Measurements from ENCODE around the gene PPM1E.

Gene PPM1E

DNA sequence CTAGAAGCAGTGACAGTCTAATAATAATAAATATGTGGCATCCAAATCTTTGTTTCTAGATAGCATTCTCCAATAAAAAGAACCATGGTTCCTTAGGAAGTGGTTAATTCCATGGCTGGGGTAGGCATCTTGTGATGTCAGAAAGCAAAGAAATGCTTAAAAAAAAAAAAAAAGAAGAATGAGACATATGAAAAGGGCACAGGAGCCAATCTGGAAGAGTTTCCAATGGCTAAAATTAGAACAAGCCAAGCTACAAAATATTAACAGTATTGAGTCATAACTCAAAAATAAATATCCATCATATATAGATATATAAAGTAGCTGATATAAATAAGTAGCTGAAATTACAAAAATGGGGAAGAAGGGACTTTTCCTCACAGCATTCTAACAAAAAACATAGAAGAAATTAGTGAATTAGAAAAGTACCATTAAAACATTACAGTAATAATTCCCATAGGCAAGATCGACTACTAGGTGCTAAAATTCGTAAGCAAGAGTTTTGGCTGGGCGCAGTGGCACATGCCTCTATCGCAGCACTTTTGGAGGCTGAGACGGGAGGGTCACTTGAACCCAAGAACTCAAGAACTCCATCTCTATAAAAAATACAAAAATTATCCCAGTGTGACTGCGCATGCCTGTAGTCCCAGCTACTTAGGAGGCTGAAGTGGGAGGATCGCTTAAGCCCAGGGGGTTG, 239.7 kb downstream of the PPM1E start:
- TF ChIP-seq CTCF (IDR thresholded peaks at IDR 0.05; ENCODE audit: low read depth, low read length), result no peak
- DNase-seq (ENCODE audit: extremely low read depth, low read depth), result no peak

GRCh38 chr17:58996968-58997367, 241.3 kb downstream of the PPM1E start:
- no peak for DNase-seq (ENCODE audit: extremely low read depth, low read depth)
- no peak for TF ChIP-seq CTCF (IDR thresholded peaks at IDR 0.05; ENCODE audit: low read depth, low read length)

GRCh38 chr17:58997756-58998553, 242.3 kb downstream of the PPM1E start:
- no peak for DNase-seq (ENCODE audit: extremely low read depth, low read depth)
- no peak for TF ChIP-seq CTCF (IDR thresholded peaks at IDR 0.05; ENCODE audit: low read depth, low read length)

DNA sequence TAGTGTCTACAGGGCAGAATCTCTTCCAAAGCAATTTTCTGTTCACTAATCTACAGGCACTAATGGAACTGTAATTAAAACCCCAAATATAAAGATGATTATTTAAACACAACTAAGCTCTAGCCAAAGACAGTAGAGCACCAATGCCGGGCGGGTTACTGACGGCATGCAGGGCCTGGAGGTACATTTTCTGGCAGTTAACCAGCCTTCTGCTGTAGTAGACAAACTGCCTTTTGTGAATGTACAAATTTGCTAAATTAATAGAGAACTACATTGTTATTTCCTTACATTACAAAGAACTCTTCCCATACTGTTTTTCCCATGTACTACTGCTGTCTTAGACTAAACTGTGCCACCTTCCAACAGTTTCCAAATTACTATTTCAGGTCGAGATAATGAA, 243.2 kb downstream of the PPM1E start:
- DNase-seq (ENCODE audit: extremely low read depth, low read depth), result no peak
- TF ChIP-seq CTCF (IDR thresholded peaks at IDR 0.05; ENCODE audit: low read depth, low read length), result no peak

DNA sequence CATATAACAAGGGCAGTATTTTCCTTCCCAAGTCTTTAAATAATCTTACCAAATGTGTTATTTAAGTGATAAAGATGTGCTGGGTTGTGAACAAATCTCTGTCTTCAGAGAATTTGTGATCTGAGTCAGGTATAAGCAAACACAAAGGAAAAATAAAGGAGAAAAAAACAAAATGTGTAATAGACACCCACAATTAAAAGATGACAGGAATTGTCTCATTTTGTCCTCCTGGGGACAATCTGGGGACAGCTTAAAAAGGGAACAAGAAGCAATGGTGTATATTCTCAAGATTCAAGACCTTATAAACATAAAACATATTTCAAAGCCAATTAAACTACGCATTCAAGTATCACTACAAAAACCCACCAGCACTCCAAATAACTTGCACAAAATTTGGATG, 243.8 kb downstream of the PPM1E start:
- no peak for TF ChIP-seq CTCF (IDR thresholded peaks at IDR 0.05; ENCODE audit: low read depth, low read length)

DNA sequence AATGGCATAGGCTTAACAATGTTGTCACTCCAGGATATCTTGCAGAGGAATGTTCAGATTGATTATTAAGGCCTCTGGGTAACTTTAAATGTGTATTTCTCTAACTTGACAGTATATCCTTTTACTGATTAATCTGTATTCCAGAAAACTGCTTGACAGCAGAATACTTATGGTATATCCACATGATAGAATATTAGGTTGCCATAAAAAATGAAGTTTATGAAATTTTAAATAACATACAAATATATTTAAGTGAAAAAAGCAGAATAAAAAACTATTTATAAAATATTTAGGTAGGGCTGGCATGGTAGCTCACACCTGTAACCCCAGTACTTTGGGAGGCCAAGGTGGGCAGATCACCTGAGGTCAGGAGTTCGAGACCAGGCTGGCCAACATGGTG, 244.4 kb downstream of the PPM1E start:
- TF ChIP-seq CTCF (IDR thresholded peaks at IDR 0.05; ENCODE audit: low read depth, low read length), result no peak
- DNase-seq (ENCODE audit: extremely low read depth, low read depth), result no peak

More for the DNA sequence above, 243.8 kb downstream of the PPM1E start:
- no peak for DNase-seq (ENCODE audit: extremely low read depth, low read depth)

GRCh38 chr17:59001158-59001814, 245.6 kb downstream of the PPM1E start:
- no peak for TF ChIP-seq CTCF (IDR thresholded peaks at IDR 0.05; ENCODE audit: low read depth, low read length)
- no peak for DNase-seq (ENCODE audit: extremely low read depth, low read depth)
